T1000 (cell line): ENCODE measurements around the gene FCHO1.

Source experiments
- DNase-seq: peaks from one replicate; lab custom pipeline; 2025; ENCODE audit warnings: mixed read lengths; lab: John Stamatoyannopoulos, UW

The FCHO1 gene

GRCh38 chr19:17751103-17751911 is at the start of gene FCHO1:
FCHO1 (plus strand) TSS chr19:17751477; CDS start chr19:17755165, 3,688 bp downstream.
- no peak for DNase-seq

GRCh38 chr19:17703824-17704463 is 47.3 kb upstream of the FCHO1 start:
- no peak for DNase-seq

GRCh38 chr19:17706750-17707181 is 44.5 kb upstream of the FCHO1 start:
- DNase-seq: no peak

GRCh38 chr19:17711851-17712250 is 39.4 kb upstream of the FCHO1 start:
- DNase-seq: no peak

- DNase-seq: no peak
Measured at GRCh38 chr19:17716309-17716929, 34.9 kb upstream of the FCHO1 start.

- no peak for DNase-seq
Measured at GRCh38 chr19:17718550-17718946, 32.7 kb upstream of the FCHO1 start.

GRCh38 chr19:17718947-17719711 is 32.1 kb upstream of the FCHO1 start, which contains the start of gene MAP1S:
MAP1S (plus strand) TSS chr19:17719480; CDS start chr19:17719503, 23 bp downstream.
- DNase-seq: peak; percentile 25

GRCh38 chr19:17719730-17720400 is 31.4 kb upstream of the FCHO1 start:
- DNase-seq: no peak

- no peak for DNase-seq
Measured at GRCh38 chr19:17720440-17720839, 30.8 kb upstream of the FCHO1 start.

GRCh38 chr19:17721111-17721628 is 30.1 kb upstream of the FCHO1 start:
- DNase-seq: no peak

GRCh38 chr19:17721821-17722220 is 29.5 kb upstream of the FCHO1 start:
- DNase-seq: no peak

GRCh38 chr19:17722655-17723240 is 28.5 kb upstream of the FCHO1 start:
- no peak for DNase-seq

- no peak for DNase-seq
Measured at GRCh38 chr19:17724655-17725054, 26.6 kb upstream of the FCHO1 start.

- no peak for DNase-seq
Measured at GRCh38 chr19:17725422-17726078, 25.7 kb upstream of the FCHO1 start.

- DNase-seq: no peak
Measured at GRCh38 chr19:17726136-17726741, 25.0 kb upstream of the FCHO1 start.

GRCh38 chr19:17726964-17727773 is 24.1 kb upstream of the FCHO1 start:
- DNase-seq: no peak

GRCh38 chr19:17727843-17728242 is 23.4 kb upstream of the FCHO1 start:
- no peak for DNase-seq

GRCh38 chr19:17733127-17733526 is 18.1 kb upstream of the FCHO1 start:
- DNase-seq: no peak

GRCh38 chr19:17734146-17734545 is 17.1 kb upstream of the FCHO1 start:
- DNase-seq: no peak
